ENCODE data around the gene GRB14.

DNA sequence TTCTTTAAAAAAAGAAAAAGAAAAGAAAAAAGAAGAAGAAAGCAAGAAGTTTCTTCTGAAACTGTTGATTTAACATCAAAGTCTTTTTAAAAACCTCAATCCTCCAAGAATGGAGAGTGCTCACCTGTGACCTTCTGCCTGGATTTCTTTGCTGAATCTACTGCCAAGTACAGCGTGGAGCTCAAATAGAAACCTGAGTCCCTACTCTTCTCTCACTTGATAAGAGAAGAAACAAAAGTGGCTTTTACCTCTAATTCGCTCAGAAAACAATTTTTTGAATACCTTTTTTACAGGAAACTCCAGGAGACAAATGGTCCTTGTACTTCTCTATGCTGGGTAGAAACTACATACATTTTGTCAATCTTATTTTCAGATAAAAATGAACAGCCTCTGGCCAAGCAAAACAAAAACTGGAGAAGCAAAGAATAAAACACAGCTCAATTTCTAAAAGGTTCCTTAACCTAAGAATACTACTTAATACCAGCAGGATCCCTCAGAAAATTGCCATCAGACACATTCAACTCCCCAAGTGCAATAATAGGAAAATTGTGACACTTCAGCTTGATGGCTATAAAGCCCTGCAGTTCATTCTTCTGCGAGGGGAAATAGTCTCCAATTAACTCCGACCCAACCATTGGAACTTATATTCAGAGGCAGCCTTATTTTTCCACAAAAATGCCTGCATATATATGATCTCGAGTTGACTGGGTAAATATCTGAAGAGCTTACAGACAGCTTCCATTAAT is 85.8 kb downstream of the GRB14 start:
- TF ChIP-seq CTCF (IDR thresholded peaks at IDR 0.05): no peak
- no peak for TF ChIP-seq ZFX (IDR thresholded peaks at IDR 0.05; ENCODE audit: borderline replicate concordance)
